Right hindlimb (tissue), 1 donor: ENCODE results near the gene CGGBP1.

Experiments used
- DNase-seq: peaks from one replicate; pipeline ENCODE4 v3.0.0-alpha.2; 2018

The CGGBP1 gene

GRCh38 chr3:88058581-88059379, at the start of gene CGGBP1, which contains the start of gene ZNF654:
Gene CGGBP1, minus strand, starts transcription at chr3:88059005. Its CDS starts 3,029 bp downstream, at chr3:88055976.
Gene ZNF654, plus strand, starts transcription at chr3:88059255. Its CDS starts 65 bp downstream, at chr3:88059320.
- peak; percentile 100 for DNase-seq

- DNase-seq: no peak
Observed at GRCh38 chr3:88105325-88105724, 46.5 kb upstream of the CGGBP1 start.

GRCh38 chr3:88101142-88101541, 42.3 kb upstream of the CGGBP1 start:
- no peak for DNase-seq

GRCh38 chr3:88093266-88093665, 34.5 kb upstream of the CGGBP1 start:
- DNase-seq: no peak

- DNase-seq: no peak
Observed at GRCh38 chr3:88092270-88092669, 33.5 kb upstream of the CGGBP1 start.

GRCh38 chr3:88090681-88091080, 31.9 kb upstream of the CGGBP1 start:
- no peak for DNase-seq

- no peak for DNase-seq
Observed at GRCh38 chr3:88084097-88084501, 25.3 kb upstream of the CGGBP1 start.

- no peak for DNase-seq
Observed at GRCh38 chr3:88082854-88083253, 24.0 kb upstream of the CGGBP1 start.

- no peak for DNase-seq
Observed at GRCh38 chr3:88078932-88079331, 20.1 kb upstream of the CGGBP1 start.

- DNase-seq: no peak
Observed at GRCh38 chr3:88076712-88077111, 17.9 kb upstream of the CGGBP1 start.

GRCh38 chr3:88075497-88075896, 16.7 kb upstream of the CGGBP1 start:
- DNase-seq: no peak

- DNase-seq: no peak
Observed at GRCh38 chr3:88075072-88075471, 16.3 kb upstream of the CGGBP1 start.

- DNase-seq: no peak
Observed at GRCh38 chr3:88061746-88062145, 2.9 kb upstream of the CGGBP1 start.

GRCh38 chr3:88059380-88060170, 770 bp upstream of the CGGBP1 start:
- DNase-seq: no peak

- no peak for DNase-seq
Observed at GRCh38 chr3:88058306-88058580, 562 bp downstream of the CGGBP1 start.

- no peak for DNase-seq
Observed at GRCh38 chr3:88057630-88058305, 1.0 kb downstream of the CGGBP1 start.

GRCh38 chr3:88046766-88047165, 12.0 kb downstream of the CGGBP1 start:
- no peak for DNase-seq

- DNase-seq: no peak
Observed at GRCh38 chr3:88044411-88044810, 14.4 kb downstream of the CGGBP1 start.

GRCh38 chr3:88041005-88041404, 17.8 kb downstream of the CGGBP1 start:
- no peak for DNase-seq

GRCh38 chr3:88040529-88040928, 18.3 kb downstream of the CGGBP1 start:
- DNase-seq: no peak

- DNase-seq: no peak
Observed at GRCh38 chr3:88038566-88038965, 20.2 kb downstream of the CGGBP1 start.

- DNase-seq: no peak
Observed at GRCh38 chr3:88036221-88036620, 22.6 kb downstream of the CGGBP1 start.

- DNase-seq: no peak
Observed at GRCh38 chr3:88034491-88035275, 24.1 kb downstream of the CGGBP1 start.
